Activated naive CD8-positive, alpha-beta T cell treated with anti-CD3 and anti-CD28 coated beads, Interleukin-2, amount 50 U/mL, for 24 hours (primary cell): ENCODE results near the gene DSG2.

Experiments
- ATAC-seq: fragments of 150-1000 bp; cut with Tn5 transposase; one replicate; pipeline ENCODE4 v1.10.0; 2021
- DNase-seq: peaks from one replicate; pipeline ENCODE4 v3.0.0; 2021
- H3K27ac Mint-ChIP-seq: one replicate; pipeline ENCODE4 v1.8.0; 2021; ENCODE audit warnings: mild to moderate bottlenecking, mixed read lengths
- H3K27me3 Mint-ChIP-seq: one replicate; pipeline ENCODE4 v1.8.0; 2021; ENCODE audit warnings: mixed read lengths
- H3K36me3 Mint-ChIP-seq: one replicate; pipeline ENCODE4 v1.8.0; 2021; ENCODE audit warnings: low read depth, mixed read lengths
- H3K4me1 Mint-ChIP-seq: one replicate; pipeline ENCODE4 v1.8.0; 2021; ENCODE audit warnings: mixed read lengths
- H3K4me3 Mint-ChIP-seq: one replicate; pipeline ENCODE4 v1.8.0; 2021; ENCODE audit warnings: mild to moderate bottlenecking, moderate library complexity, mixed read lengths
- H3K9me3 Mint-ChIP-seq: one replicate; pipeline ENCODE4 v1.8.0; 2021; ENCODE audit warnings: mixed read lengths

DSG2 gene

GRCh38 chr18:31497836-31498573 is at the start of gene DSG2:
Gene DSG2, plus strand, starts transcription at chr18:31498177. Its CDS starts 75 bp downstream, at chr18:31498252.
- H3K4me1 Mint-ChIP-seq = peaks cover 7% of the 10 kb centered on the region
- no peaks in the 10 kb centered on the region for H3K9me3 Mint-ChIP-seq
- peak; percentile 72 for ATAC-seq
- no peaks in the 10 kb centered on the region for H3K36me3 Mint-ChIP-seq
- peak; percentile 23 for DNase-seq
- H3K4me3 Mint-ChIP-seq = peak within 1 kb of the TSS; percentile 69
- H3K27ac Mint-ChIP-seq = peak within 1 kb of the TSS; percentile 18
- H3K27me3 Mint-ChIP-seq = peaks cover 31% of the 10 kb centered on the region

- DNase-seq = no peak
- H3K4me1 Mint-ChIP-seq = no peaks in the 10 kb centered on the region
- no peak overlapping the region for H3K27ac Mint-ChIP-seq
- H3K9me3 Mint-ChIP-seq = no peaks in the 10 kb centered on the region
- H3K36me3 Mint-ChIP-seq = no peaks in the 10 kb centered on the region
- H3K4me3 Mint-ChIP-seq = no peak overlapping the region
- ATAC-seq = no peak
- H3K27me3 Mint-ChIP-seq = no peaks in the 10 kb centered on the region
These were observed 47.6 kb upstream of the DSG2 start for GRCh38 chr18:31450409-31450808.

DNA sequence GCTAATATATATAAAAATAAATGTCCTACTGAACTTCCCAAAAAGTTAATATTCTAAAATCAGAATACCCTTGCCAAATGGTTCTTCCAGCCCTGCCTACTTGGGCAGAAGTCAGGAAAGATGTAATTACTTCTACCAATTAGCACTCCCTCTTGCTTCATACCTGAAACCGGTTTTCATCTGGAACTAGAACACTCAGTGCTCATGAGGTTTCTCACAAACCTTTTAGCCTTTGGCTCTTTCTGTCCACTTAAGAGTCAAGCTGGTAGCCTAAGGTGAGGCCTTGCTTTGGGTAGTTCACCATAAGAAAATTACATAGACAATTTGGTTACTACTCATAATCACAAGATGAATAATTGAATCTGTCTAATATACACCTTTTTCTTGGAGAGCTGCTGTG is 46.4 kb upstream of the DSG2 start:
- Mint-ChIP-seq H3K9me3 (no peaks in the 10 kb centered on the region), H3K4me1 (no peaks in the 10 kb centered on the region), H3K4me3 (no peak overlapping the region), H3K27me3 (no peaks in the 10 kb centered on the region), H3K27ac (no peak overlapping the region), H3K36me3 (no peaks in the 10 kb centered on the region)
- ATAC-seq (no peak), DNase-seq (no peak)

- ATAC-seq (no peak), DNase-seq (no peak)
- H3K36me3 Mint-ChIP-seq = no peaks in the 10 kb centered on the region
- H3K4me3 Mint-ChIP-seq = no peak overlapping the region
- no peaks in the 10 kb centered on the region for H3K4me1 Mint-ChIP-seq
- H3K27ac Mint-ChIP-seq = no peak overlapping the region
- H3K27me3 Mint-ChIP-seq = no peaks in the 10 kb centered on the region
- H3K9me3 Mint-ChIP-seq = no peaks in the 10 kb centered on the region
These were observed 43.8 kb upstream of the DSG2 start for GRCh38 chr18:31454066-31454708.

DNA sequence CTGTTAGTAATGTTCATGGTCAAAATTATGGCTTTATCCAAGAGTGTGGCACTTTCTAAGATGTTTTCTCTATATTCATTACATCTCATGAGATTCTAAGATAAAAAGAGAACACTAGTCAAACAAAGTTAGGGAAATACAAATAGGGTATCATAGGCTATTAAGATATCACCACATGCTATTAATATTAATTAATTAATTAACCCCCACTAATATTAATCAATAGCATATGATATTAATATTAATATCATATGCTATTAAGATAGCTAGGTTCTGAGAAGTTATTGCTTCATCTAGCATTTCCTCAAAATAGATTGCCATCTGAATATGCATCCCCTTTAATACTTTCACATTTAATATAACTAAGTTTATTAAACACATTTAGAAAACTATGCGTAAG is 28.3 kb upstream of the DSG2 start:
- DNase-seq (no peak), ATAC-seq (no peak)
- no peak overlapping the region for H3K4me3 Mint-ChIP-seq
- H3K9me3 Mint-ChIP-seq = no peaks in the 10 kb centered on the region
- no peaks in the 10 kb centered on the region for H3K36me3 Mint-ChIP-seq
- H3K4me1 Mint-ChIP-seq = no peaks in the 10 kb centered on the region
- no peaks in the 10 kb centered on the region for H3K27me3 Mint-ChIP-seq
- H3K27ac Mint-ChIP-seq = no peak overlapping the region

DNA sequence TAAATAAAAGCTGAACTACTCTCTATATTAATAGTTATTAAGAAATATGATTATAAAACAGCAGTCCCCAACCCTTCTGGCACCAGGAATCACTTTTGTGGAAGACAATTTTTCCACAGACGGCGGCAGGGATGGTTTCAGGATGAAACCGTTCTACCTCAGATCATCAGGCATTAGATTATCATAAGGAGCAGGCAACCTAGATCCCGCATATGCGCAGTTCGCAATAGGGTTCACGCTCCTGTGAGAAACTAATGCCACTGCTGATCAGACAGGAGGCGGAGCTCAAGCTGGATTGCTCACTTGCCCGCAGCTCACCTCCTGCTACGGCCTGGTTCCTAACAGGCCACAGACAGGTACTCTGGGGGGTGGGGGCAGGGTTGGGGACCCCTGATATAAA is 19.3 kb upstream of the DSG2 start:
- Mint-ChIP-seq H3K4me3 (no peak overlapping the region), H3K36me3 (no peaks in the 10 kb centered on the region), H3K4me1 (no peaks in the 10 kb centered on the region), H3K9me3 (no peaks in the 10 kb centered on the region), H3K27me3 (no peaks in the 10 kb centered on the region), H3K27ac (no peak overlapping the region)
- DNase-seq (no peak), ATAC-seq (no peak)

- Mint-ChIP-seq H3K4me1 (no peaks in the 10 kb centered on the region), H3K27me3 (no peaks in the 10 kb centered on the region), H3K9me3 (no peaks in the 10 kb centered on the region), H3K27ac (no peak overlapping the region), H3K4me3 (no peak overlapping the region), H3K36me3 (no peaks in the 10 kb centered on the region)
- ATAC-seq (no peak), DNase-seq (no peak)
These were observed 15.9 kb upstream of the DSG2 start for GRCh38 chr18:31482051-31482450.

DNA sequence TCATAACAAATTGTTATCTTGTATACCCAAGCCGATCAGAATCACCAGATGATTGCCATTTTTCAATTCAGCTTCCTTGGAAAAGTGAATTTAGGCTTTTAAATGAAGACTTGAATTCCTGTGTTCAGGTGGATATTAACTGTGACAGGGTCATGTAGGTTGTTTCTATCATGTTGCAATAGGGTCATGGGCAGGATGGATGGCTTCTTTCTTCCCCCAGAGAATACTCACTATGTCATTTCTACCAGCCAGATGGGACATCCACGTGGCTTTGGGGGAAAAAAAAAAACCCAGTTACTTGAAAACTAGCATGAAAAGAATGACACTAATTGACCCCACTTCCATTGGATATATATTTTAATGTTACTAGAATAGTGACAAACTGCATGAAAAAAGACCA is 14.6 kb upstream of the DSG2 start:
- no peak for DNase-seq
- no peak overlapping the region for H3K27ac Mint-ChIP-seq
- H3K36me3 Mint-ChIP-seq = no peaks in the 10 kb centered on the region
- H3K4me3 Mint-ChIP-seq = no peak overlapping the region
- H3K4me1 Mint-ChIP-seq = no peaks in the 10 kb centered on the region
- no peaks in the 10 kb centered on the region for H3K27me3 Mint-ChIP-seq
- no peaks in the 10 kb centered on the region for H3K9me3 Mint-ChIP-seq
- ATAC-seq = no peak

GRCh38 chr18:31484461-31484860 is 13.5 kb upstream of the DSG2 start:
- H3K9me3 Mint-ChIP-seq = no peaks in the 10 kb centered on the region
- H3K4me1 Mint-ChIP-seq = no peaks in the 10 kb centered on the region
- H3K36me3 Mint-ChIP-seq = no peaks in the 10 kb centered on the region
- H3K27me3 Mint-ChIP-seq = no peaks in the 10 kb centered on the region
- H3K4me3 Mint-ChIP-seq = no peak overlapping the region
- DNase-seq = no peak
- no peak for ATAC-seq
- H3K27ac Mint-ChIP-seq = no peak overlapping the region

- H3K36me3 Mint-ChIP-seq = no peaks in the 10 kb centered on the region
- no peak overlapping the region for H3K27ac Mint-ChIP-seq
- H3K27me3 Mint-ChIP-seq = no peaks in the 10 kb centered on the region
- no peak overlapping the region for H3K4me3 Mint-ChIP-seq
- no peaks in the 10 kb centered on the region for H3K9me3 Mint-ChIP-seq
- H3K4me1 Mint-ChIP-seq = no peaks in the 10 kb centered on the region
- no peak for DNase-seq
- no peak for ATAC-seq
These were observed 11.8 kb upstream of the DSG2 start for GRCh38 chr18:31486165-31486564.

DNA sequence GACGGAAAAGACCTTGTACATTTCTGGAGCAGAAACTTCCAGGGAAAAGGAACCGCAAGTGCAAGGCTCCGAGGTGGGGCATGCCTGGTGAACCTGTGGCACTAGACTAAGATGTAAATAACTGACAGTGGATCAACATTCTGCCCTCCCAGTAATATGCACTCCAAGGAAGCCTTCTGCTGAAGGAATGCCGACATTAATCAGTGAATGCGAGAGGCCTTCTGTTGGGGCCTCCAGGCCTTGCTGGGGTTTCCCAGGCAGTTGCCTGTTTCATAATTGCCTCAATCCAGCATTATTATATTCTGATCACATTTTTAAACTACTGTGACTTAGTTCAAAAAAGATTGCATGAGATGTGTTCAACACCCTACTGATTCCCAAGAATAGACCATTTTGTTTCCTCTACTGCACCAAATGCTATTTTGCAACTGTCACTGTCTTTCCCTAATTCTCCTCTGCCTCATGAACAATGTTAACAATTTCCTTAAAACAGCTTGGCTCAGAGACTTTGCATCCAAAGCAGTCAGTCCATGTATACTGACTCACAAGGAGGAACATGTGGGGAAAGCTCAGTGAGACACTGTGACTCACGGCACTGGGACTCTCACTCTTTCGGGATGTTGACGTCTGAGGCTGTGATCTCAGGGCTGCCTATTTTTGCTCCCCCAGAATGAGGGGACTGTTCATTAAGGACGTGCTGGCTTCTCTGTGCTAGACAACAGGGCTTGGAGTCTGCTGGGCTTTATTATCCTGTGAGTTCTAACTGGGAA is 10.5 kb upstream of the DSG2 start:
- H3K27ac Mint-ChIP-seq = no peak overlapping the region
- H3K36me3 Mint-ChIP-seq = no peaks in the 10 kb centered on the region
- H3K9me3 Mint-ChIP-seq = no peaks in the 10 kb centered on the region
- ATAC-seq = no peak
- DNase-seq = no peak
- H3K4me3 Mint-ChIP-seq = no peak overlapping the region
- H3K4me1 Mint-ChIP-seq = no peaks in the 10 kb centered on the region
- no peaks in the 10 kb centered on the region for H3K27me3 Mint-ChIP-seq

GRCh38 chr18:31489311-31489710 is 8.7 kb upstream of the DSG2 start:
- H3K27ac Mint-ChIP-seq = no peak overlapping the region
- no peaks in the 10 kb centered on the region for H3K9me3 Mint-ChIP-seq
- ATAC-seq (no peak), DNase-seq (no peak)
- H3K4me3 Mint-ChIP-seq = no peak overlapping the region
- no peaks in the 10 kb centered on the region for H3K36me3 Mint-ChIP-seq
- no peaks in the 10 kb centered on the region for H3K27me3 Mint-ChIP-seq
- no peaks in the 10 kb centered on the region for H3K4me1 Mint-ChIP-seq

- Mint-ChIP-seq H3K9me3 (no peaks in the 10 kb centered on the region), H3K27me3 (no peaks in the 10 kb centered on the region), H3K36me3 (no peaks in the 10 kb centered on the region), H3K4me3 (no peak overlapping the region), H3K4me1 (no peaks in the 10 kb centered on the region), H3K27ac (no peak overlapping the region)
- ATAC-seq = no peak
- no peak for DNase-seq
These were observed 7.6 kb upstream of the DSG2 start for GRCh38 chr18:31490387-31490786.

- no peaks in the 10 kb centered on the region for H3K4me1 Mint-ChIP-seq
- no peaks in the 10 kb centered on the region for H3K27me3 Mint-ChIP-seq
- no peaks in the 10 kb centered on the region for H3K9me3 Mint-ChIP-seq
- no peak for DNase-seq
- no peak overlapping the region for H3K4me3 Mint-ChIP-seq
- no peak overlapping the region for H3K27ac Mint-ChIP-seq
- ATAC-seq = no peak
- H3K36me3 Mint-ChIP-seq = no peaks in the 10 kb centered on the region
These were observed 7.1 kb upstream of the DSG2 start for GRCh38 chr18:31490833-31491232.

GRCh38 chr18:31491586-31491985 is 6.4 kb upstream of the DSG2 start:
- H3K9me3 Mint-ChIP-seq = no peaks in the 10 kb centered on the region
- H3K36me3 Mint-ChIP-seq = no peaks in the 10 kb centered on the region
- no peak overlapping the region for H3K4me3 Mint-ChIP-seq
- no peak for ATAC-seq
- H3K27ac Mint-ChIP-seq = no peak overlapping the region
- peaks cover 3% of the 10 kb centered on the region for H3K27me3 Mint-ChIP-seq
- DNase-seq = no peak
- no peaks in the 10 kb centered on the region for H3K4me1 Mint-ChIP-seq
